ENCODE data around the gene AEBP2.

DNA sequence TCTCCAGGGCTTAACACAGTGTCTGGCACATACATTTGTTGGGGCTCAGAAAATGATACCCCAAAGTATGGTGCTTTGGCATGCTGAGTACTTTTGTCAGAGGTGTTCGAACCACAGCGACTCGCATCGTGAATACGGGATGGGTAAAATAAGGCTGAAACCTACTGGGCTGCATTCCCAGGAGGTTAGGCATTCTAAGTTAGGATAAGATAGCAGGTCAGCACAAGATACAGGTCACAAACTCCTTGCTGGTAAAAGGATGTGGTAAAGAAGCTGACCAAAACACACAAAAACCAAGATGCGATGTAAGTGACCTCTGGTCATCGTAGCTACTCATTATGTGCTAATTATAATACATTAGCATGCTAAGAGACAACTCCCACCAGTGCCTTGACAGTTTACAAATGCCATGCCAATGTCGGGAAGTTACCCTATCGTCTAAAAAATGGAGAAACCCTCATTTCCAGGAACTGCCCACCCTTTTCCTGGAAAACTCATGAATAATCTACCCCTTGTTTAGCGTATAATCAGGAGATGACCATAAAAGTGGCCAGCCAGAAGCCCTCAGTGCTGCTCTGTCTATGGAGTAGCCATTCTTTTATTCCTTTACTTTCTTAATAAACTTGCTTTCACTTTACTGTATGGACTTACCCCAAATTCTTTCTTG, 3.3 kb upstream of the AEBP2 start:
- TF ChIP-seq POLR2A (IDR thresholded peaks at IDR 0.05; ENCODE audit: low read length) (no peak), GATA1 (IDR thresholded peaks at IDR 0.05; ENCODE audit: low read depth, low read length) (no peak)
